ENCODE measurements around the gene CD109.

GRCh38 chr6:73680289-73680918 is 15.6 kb upstream of the CD109 start:
- TF ChIP-seq CTCF (IDR thresholded peaks at IDR 0.05) = no peak
- no peak for TF ChIP-seq POLR2AphosphoS5 (IDR thresholded peaks at IDR 0.05)
- no peak for TF ChIP-seq POLR2A (IDR thresholded peaks at IDR 0.05)
